IPS-NIHi11 (cell line): ENCODE data around the gene SH2D3C.

ENCODE experiments used
- DNase-seq: peaks from one replicate; pipeline ENCODE4 v3.0.0; 2012; ENCODE audit warnings: mixed read lengths, low spot score

Gene SH2D3C

DNA sequence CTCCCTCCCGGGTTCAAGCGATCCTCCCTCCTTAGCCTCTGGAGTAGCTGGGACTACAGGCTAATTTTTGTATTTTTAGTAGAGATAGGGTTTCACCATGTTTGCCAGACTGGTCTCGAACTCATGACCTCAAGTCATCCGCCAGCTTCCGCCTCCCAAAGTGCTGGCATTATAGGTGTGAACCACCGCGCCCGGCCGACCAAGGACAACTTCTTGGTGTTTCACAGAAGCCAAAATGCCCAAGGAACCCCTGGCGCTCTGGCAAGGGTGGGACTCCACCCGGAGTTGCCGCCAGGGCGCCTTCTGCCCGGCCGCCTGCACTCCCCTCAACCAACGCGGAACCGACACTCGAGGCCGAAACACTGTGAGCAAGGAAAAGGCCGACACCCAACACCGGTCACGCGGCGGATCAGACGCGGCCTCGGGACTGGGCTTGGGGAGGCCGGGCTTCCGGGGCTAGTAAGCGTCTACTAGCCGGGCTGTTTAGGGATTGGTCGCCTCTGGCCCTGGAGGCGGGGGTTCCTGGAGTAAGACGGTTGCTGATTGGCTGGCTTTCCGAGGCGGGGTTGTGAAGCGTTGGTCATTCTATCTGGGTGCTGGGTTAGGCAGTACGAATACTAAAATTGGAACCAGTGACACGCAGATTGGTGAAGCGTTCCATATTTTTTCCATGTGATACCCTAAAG, 79.3 kb downstream of the SH2D3C start:
- peak; percentile 99 for DNase-seq

- DNase-seq, result no peak
These were observed 80.1 kb downstream of the SH2D3C start for GRCh38 chr9:127698386-127698785.

DNA sequence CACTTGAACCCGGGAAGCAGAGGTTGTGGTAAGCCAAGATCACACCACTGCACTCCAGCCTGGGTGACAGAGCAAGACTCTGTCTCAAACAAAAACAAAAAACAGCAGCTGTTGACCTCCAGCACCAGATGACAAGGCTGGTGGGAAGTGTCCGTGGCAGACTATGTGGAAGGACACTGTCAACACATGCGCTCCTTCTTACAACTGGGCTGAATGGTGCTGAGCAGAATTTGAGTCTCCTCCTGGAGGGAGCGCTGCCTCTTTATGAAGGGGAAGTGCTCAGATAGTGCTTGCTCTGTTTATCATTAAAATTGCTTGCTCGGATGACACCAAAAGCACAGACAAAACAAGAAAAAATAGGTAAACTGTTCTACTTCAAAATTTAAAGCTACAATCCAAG, 80.9 kb downstream of the SH2D3C start:
- no peak for DNase-seq

DNA sequence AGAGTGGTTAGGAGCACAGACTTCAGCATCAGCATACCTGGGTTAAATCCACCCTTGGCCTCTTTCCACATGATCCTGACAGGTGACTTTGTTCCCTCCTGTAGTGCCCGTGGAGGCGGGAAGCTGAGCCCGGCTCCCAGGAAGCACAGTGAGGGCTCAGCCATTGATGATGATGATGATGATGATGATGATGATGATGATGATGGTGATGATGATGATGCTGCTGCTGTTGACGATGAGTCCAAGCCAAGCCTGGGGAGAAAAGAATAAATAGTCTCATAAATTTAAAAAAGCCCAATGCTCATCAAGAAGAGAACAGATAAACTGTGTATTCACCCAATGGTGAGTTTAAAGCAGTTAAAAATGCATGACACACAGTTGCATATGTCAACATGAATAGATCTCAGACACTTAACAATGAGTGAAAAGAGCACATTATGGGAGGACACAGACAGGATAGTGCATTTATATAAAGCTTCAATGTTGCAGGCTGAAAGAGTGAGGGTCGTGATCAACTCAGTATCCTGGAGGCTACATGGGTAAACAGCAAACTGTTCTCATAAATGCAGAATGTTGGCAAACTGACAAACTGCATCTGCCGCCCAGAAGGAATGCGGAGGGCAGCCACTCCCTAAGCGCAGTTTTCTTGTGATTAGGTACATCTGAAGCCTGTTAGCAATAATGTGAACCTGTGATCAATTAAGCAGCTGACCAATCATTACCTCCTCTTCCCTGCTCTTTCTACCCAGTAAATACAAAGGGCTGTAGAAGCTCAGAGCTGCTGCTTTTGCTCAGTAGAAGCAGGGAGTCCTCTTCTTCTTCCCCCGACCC, 83.4 kb downstream of the SH2D3C start:
- no peak for DNase-seq

- no peak for DNase-seq
These were observed 84.8 kb downstream of the SH2D3C start for GRCh38 chr9:127693697-127694096.

GRCh38 chr9:127693143-127693542, 85.3 kb downstream of the SH2D3C start:
- DNase-seq, result no peak

- DNase-seq, result no peak
These were observed 86.4 kb downstream of the SH2D3C start for GRCh38 chr9:127692071-127692470.

- no peak for DNase-seq
These were observed 87.7 kb downstream of the SH2D3C start for GRCh38 chr9:127690735-127691134.

- no peak for DNase-seq
These were observed 89.0 kb downstream of the SH2D3C start for GRCh38 chr9:127689329-127690000.
